Lower leg skin (tissue), 3 donors: ENCODE measurements around the gene RERGL.

ENCODE experiments used
- POLR2A ChIP-seq, 2 donors: fragments of 450-650 bp; IDR thresholded peaks; one replicate each; pipeline ENCODE4 v1.6.1; 2016 to 2017; ENCODE audit warnings: antibody characterized with exemption in 2 of 2, mild to moderate bottlenecking in 1 of 2, moderate library complexity in 1 of 2
- TF ChIP-seq, protein P1 (sequence below), 3 donors: fragments of 450-650 bp; IDR thresholded peaks; one replicate each; pipeline ENCODE4 v1.5.1; 2016; ENCODE audit warnings: antibody characterized with exemption in 3 of 3, mild to moderate bottlenecking in 3 of 3, moderate library complexity in 2 of 3

DNA sequence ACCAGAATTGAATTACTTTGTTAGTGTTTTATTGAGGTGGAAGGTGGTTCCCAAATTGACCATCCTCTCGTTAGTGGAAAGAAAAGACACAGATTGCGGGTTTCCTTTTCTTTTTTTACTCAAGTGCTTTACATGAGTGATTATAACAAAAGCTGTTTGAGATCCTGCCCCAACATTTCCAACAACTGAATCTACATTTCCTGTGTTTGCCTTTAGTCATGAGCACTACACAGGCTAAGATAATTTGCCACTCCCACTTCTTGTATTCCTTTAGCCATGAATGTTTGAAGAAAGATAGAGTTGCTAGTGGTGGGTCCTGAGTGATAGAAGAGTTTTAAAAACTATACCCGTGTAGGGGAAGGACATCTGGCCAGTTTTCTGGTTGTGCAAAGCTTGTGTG is 16.0 kb downstream of the RERGL start:
- TF ChIP-seq, protein P1, sequence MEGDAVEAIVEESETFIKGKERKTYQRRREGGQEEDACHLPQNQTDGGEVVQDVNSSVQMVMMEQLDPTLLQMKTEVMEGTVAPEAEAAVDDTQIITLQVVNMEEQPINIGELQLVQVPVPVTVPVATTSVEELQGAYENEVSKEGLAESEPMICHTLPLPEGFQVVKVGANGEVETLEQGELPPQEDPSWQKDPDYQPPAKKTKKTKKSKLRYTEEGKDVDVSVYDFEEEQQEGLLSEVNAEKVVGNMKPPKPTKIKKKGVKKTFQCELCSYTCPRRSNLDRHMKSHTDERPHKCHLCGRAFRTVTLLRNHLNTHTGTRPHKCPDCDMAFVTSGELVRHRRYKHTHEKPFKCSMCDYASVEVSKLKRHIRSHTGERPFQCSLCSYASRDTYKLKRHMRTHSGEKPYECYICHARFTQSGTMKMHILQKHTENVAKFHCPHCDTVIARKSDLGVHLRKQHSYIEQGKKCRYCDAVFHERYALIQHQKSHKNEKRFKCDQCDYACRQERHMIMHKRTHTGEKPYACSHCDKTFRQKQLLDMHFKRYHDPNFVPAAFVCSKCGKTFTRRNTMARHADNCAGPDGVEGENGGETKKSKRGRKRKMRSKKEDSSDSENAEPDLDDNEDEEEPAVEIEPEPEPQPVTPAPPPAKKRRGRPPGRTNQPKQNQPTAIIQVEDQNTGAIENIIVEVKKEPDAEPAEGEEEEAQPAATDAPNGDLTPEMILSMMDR (IDR thresholded peaks at IDR 0.05) = no peak
- TF ChIP-seq POLR2A (IDR thresholded peaks at IDR 0.05) = no peak
